ENCODE data around the gene TMEM256. TPM values are rescaled to one million over a fixed set of nuclear protein-coding genes. Genes with fewer than 3 reads are reported as not detected.

The TMEM256 gene
- total RNA-seq, 1 experiment from 2014 or later, result 57.6 TPM

DNA sequence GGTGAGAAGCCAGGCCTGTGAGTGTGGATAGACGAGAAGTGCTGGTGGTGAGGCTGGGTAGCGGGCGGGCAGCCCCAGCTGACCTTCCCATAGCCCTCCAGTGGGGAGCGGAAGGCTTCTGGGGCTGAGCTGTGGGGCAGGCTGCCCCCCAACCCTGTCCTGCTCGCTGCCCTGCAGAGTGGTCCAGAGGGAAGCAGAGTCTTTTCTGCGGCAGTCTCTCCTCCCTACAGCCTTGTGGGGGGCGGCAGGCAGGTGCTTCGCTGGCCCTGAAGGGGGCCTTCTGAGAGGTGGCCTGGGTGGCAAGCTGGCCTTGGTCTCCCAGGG is 7.5 kb upstream of the TMEM256 start:
- TF ChIP-seq, protein P1, sequence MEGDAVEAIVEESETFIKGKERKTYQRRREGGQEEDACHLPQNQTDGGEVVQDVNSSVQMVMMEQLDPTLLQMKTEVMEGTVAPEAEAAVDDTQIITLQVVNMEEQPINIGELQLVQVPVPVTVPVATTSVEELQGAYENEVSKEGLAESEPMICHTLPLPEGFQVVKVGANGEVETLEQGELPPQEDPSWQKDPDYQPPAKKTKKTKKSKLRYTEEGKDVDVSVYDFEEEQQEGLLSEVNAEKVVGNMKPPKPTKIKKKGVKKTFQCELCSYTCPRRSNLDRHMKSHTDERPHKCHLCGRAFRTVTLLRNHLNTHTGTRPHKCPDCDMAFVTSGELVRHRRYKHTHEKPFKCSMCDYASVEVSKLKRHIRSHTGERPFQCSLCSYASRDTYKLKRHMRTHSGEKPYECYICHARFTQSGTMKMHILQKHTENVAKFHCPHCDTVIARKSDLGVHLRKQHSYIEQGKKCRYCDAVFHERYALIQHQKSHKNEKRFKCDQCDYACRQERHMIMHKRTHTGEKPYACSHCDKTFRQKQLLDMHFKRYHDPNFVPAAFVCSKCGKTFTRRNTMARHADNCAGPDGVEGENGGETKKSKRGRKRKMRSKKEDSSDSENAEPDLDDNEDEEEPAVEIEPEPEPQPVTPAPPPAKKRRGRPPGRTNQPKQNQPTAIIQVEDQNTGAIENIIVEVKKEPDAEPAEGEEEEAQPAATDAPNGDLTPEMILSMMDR (conservative IDR thresholded peaks at IDR 0.05; ENCODE audit: low read depth, low read length), result no peak
- TF ChIP-seq EZH2 (IDR thresholded peaks at IDR 0.05; ENCODE audit: borderline replicate concordance, low read depth, low read length, poor library complexity, severe bottlenecking), result no peak
- no TSS peak for BruUV-seq (replicated peaks)
- Histone ChIP-seq H3K4me3 (ENCODE audit: low read depth, low read length, poor library complexity, severe bottlenecking) (no peak overlapping the region), H3K4me1 (ENCODE audit: insufficient read depth, low read length, poor library complexity, severe bottlenecking) (peaks cover under 1% of the 10 kb centered on the region), H3K9me3 (ENCODE audit: low read depth, low read length, poor library complexity, severe bottlenecking) (no peaks in the 10 kb centered on the region), H3K27ac (ENCODE audit: low read depth, low read length, poor library complexity, severe bottlenecking) (no peak overlapping the region), H3K36me3 (ENCODE audit: insufficient read depth, low read length, poor library complexity, severe bottlenecking) (peaks cover 17% of the 10 kb centered on the region), H3K27me3 (replicated peaks; ENCODE audit: insufficient read depth, low read depth, low read length, poor library complexity) (no peaks in the 10 kb centered on the region)
- CTCF ChIA-PET, result no interaction called here
- DNase-seq (ENCODE audit: low spot score), result no peak
- POLR2A ChIA-PET (ENCODE audit: low non-redundant PET), result no interaction called here
- intact Hi-C loops (cut with micrococcal nuclease; ENCODE audit: unreplicated experiment), result no loop called here

DNA sequence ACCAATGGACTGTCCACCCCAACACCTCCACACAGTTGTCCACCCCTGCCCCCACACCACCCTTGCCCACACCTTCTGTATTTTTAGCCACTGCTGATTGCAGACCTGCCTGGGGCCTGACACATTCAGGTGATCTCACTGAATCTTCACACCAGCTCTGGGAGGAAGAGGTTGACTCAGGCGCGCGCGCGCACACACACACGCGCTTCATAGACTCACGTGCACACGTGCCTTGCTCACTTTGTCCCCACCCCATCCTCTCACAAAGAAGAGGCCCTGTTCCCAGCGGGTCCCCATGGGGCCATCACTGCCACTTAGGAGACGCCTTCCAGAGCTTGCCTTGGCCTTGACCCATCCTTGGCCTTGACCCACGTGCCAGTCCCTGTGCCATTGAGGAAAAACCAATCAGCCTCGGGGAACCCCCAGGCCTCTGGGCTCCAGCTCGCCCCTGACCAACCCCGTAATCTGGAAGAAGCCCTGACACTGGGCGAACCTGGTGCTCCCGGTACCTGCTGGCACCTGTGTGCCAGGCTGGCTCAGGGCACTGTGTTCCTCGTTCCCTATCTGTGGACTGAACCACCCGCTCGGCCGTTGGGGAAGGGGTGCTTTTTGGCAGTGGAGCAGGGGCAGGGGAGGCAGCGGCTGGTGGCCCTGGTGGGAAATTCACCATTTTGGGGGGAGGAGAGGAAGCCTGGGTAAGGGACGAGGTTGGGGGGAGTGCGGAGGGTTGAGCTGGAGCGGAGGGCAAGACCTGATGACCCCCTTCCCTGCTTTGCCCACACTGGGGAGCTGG is 6.9 kb upstream of the TMEM256 start:
- peaks cover 17% of the 10 kb centered on the region for H3K36me3 ChIP-seq (ENCODE audit: insufficient read depth, low read length, poor library complexity, severe bottlenecking)
- H3K27ac ChIP-seq (ENCODE audit: low read depth, low read length, poor library complexity, severe bottlenecking), result no peak overlapping the region
- ChIA-PET POLR2A (ENCODE audit: low non-redundant PET) (no interaction called here), CTCF (no interaction called here)
- no peak for TF ChIP-seq EZH2 (IDR thresholded peaks at IDR 0.05; ENCODE audit: borderline replicate concordance, low read depth, low read length, poor library complexity, severe bottlenecking)
- TF ChIP-seq, protein P1 (conservative IDR thresholded peaks at IDR 0.05; ENCODE audit: low read depth, low read length), result no peak
- BruUV-seq (replicated peaks), result no TSS peak
- H3K4me3 ChIP-seq (ENCODE audit: low read depth, low read length, poor library complexity, severe bottlenecking), result no peak overlapping the region
- H3K9me3 ChIP-seq (ENCODE audit: low read depth, low read length, poor library complexity, severe bottlenecking), result no peaks in the 10 kb centered on the region
- H3K4me1 ChIP-seq (ENCODE audit: insufficient read depth, low read length, poor library complexity, severe bottlenecking), result peaks cover 6% of the 10 kb centered on the region
- DNase-seq (ENCODE audit: low spot score), result no peak
- no peaks in the 10 kb centered on the region for H3K27me3 ChIP-seq (replicated peaks; ENCODE audit: insufficient read depth, low read depth, low read length, poor library complexity)
- intact Hi-C loops (cut with micrococcal nuclease; ENCODE audit: unreplicated experiment), result no loop called here

DNA sequence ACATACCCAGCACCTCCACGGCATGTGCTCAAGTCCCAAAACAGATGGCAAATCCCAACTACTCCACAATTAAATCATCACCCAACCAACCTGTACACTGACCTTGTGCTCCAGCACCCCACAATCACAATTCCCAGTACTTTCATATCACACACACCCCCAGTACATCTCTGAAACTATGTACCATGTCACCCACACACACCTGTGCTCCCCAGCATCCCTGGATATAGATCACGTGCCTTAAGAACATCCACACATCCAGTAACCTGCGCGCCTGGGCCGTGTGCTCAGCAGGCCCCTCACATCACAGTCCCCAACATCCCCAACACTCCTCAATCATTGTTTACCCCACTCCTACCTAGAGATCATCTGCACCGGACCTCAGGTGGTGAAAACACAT is 5.8 kb upstream of the TMEM256 start:
- peaks cover 10% of the 10 kb centered on the region for H3K4me1 ChIP-seq (ENCODE audit: insufficient read depth, low read length, poor library complexity, severe bottlenecking)
- TF ChIP-seq, protein P1 (conservative IDR thresholded peaks at IDR 0.05; ENCODE audit: low read depth, low read length), result no peak
- TF ChIP-seq EZH2 (IDR thresholded peaks at IDR 0.05; ENCODE audit: borderline replicate concordance, low read depth, low read length, poor library complexity, severe bottlenecking), result no peak
- POLR2A ChIA-PET (ENCODE audit: low non-redundant PET), result no interaction called here
- H3K4me3 ChIP-seq (ENCODE audit: low read depth, low read length, poor library complexity, severe bottlenecking), result no peak overlapping the region
- H3K36me3 ChIP-seq (ENCODE audit: insufficient read depth, low read length, poor library complexity, severe bottlenecking), result peaks cover 13% of the 10 kb centered on the region
- CTCF ChIA-PET, result no interaction called here
- no peak for DNase-seq (ENCODE audit: low spot score)
- intact Hi-C loops (cut with micrococcal nuclease; ENCODE audit: unreplicated experiment), result no loop called here
- H3K27me3 ChIP-seq (replicated peaks; ENCODE audit: insufficient read depth, low read depth, low read length, poor library complexity), result no peaks in the 10 kb centered on the region
- no peak overlapping the region for H3K27ac ChIP-seq (ENCODE audit: low read depth, low read length, poor library complexity, severe bottlenecking)
- no peaks in the 10 kb centered on the region for H3K9me3 ChIP-seq (ENCODE audit: low read depth, low read length, poor library complexity, severe bottlenecking)
- no TSS peak for BruUV-seq (replicated peaks)

Data from A673 (cell line).